GM23248 (cell line): Measurements from ENCODE around the gene RNF150.

Experiments used
- EZH2 ChIP-seq: fragments of 200-600 bp; sonication (generic); IDR thresholded peaks from 2 replicates; pipeline ENCODE4 v1.6.1; 2018; ENCODE audit warnings: antibody characterized with exemption, mild to moderate bottlenecking; ENCODE audit not compliant: insufficient read depth, poor library complexity, severe bottlenecking
- EZH2phosphoT487 ChIP-seq: fragments of 200-600 bp; sonication (generic); IDR thresholded peaks from 2 replicates; pipeline ENCODE4 v1.6.1; 2018; ENCODE audit warnings: antibody characterized with exemption, moderate library complexity, mild to moderate bottlenecking, low read depth; ENCODE audit not compliant: insufficient read depth

- TF ChIP-seq EZH2phosphoT487 = no peak
- TF ChIP-seq EZH2 = no peak
Observed at GRCh38 chr4:140857111-140857510, 276.2 kb downstream of the RNF150 start.
